HEK293 (cell line): ENCODE results near the gene CACNA1B.
"Not testable (repeated sequence)": the region's sequence is repeated elsewhere in the genome, so short reads cannot be mapped to it uniquely, and the experiment has no call there.

Experiments
- CTCF ChIP-seq: fragments of 450-650 bp; formaldehyde crosslinking; IDR thresholded peaks from 2 replicates; pipeline ENCODE4 v1.5.1; 2016; ENCODE audit warnings: missing biosample characterization, missing genetic modification characterization
- ZFP41 ChIP-seq: fragments of 450-650 bp; formaldehyde crosslinking; IDR thresholded peaks from 2 replicates; pipeline ENCODE4 v1.5.1; 2016; ENCODE audit warnings: missing biosample characterization, missing genetic modification characterization, borderline replicate concordance
- ZNF133 ChIP-seq: fragments of 450-650 bp; formaldehyde crosslinking; IDR thresholded peaks from 2 replicates; pipeline ENCODE4 v1.5.1; 2016; ENCODE audit warnings: missing biosample characterization, missing genetic modification characterization
- ZNF146 ChIP-seq: fragments of 450-650 bp; formaldehyde crosslinking; IDR thresholded peaks from 2 replicates; pipeline ENCODE4 v1.5.1; 2016; ENCODE audit warnings: missing biosample characterization, missing genetic modification characterization

GRCh38 chr9:138132946-138133705, 255.5 kb downstream of the CACNA1B start:
- not testable (repeated sequence) for TF ChIP-seq ZFP41 (tag by site-specific recombination); CTCF; ZNF133 (tag by site-specific recombination); ZNF146
